ENCODE measurements around the gene FDXR.
"Not testable (repeated sequence)": the region's sequence is repeated elsewhere in the genome, so short reads cannot be mapped to it uniquely, and the experiment has no call there.

Gene FDXR

GRCh38 chr17:74873037-74873873 is 461 bp upstream of the FDXR start:
- peak; percentile 70 for FAIRE-seq

GRCh38 chr17:74871356-74872076 is 1.3 kb downstream of the FDXR start:
- DNase-seq (ENCODE audit: low spot score) (no peak), FAIRE-seq (peak; percentile 53)

More at GRCh38 chr17:74873037-74873873, 461 bp upstream of the FDXR start:
- DNase-seq (ENCODE audit: low spot score): peak; percentile 100

DNA sequence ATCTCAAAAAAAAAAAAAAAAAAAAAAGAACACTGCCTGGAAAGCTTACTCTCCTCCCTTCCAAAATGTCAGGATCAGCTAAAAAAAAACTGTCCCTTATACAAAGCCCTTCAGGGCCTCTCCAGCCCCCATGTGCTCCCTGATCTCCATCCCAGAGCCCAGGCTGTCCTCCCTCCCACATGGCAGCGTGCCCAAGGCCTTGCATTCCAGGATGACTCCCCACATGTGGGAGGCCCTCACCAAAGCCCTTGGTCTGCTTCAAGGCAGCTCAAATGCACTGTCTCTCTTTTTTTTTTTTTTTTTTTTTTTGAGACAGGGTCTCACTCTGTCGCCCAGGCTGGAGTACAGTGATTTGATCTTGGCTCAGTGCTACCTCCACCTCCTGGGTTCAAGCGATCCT is 2.3 kb downstream of the FDXR start:
- DNase-seq (ENCODE audit: low spot score): peak; percentile 61
- no peak for FAIRE-seq

- not testable (repeated sequence) for DNase-seq (ENCODE audit: low spot score); FAIRE-seq
Measured at GRCh38 chr17:74870028-74870427, 2.8 kb downstream of the FDXR start.

GRCh38 chr17:74868908-74869255 is 3.9 kb downstream of the FDXR start:
- no peak for DNase-seq (ENCODE audit: low spot score)
- no peak for FAIRE-seq

GRCh38 chr17:74868251-74868907 is 4.4 kb downstream of the FDXR start:
- no peak for FAIRE-seq

GRCh38 chr17:74866198-74866835 is 6.5 kb downstream of the FDXR start:
- peak; percentile 77 for FAIRE-seq
- no peak for DNase-seq (ENCODE audit: low spot score)

More at GRCh38 chr17:74868251-74868907, 4.4 kb downstream of the FDXR start:
- no peak for DNase-seq (ENCODE audit: low spot score)

GRCh38 chr17:74865504-74866197 is 7.1 kb downstream of the FDXR start:
- no peak for FAIRE-seq
- no peak for DNase-seq (ENCODE audit: low spot score)

DNA sequence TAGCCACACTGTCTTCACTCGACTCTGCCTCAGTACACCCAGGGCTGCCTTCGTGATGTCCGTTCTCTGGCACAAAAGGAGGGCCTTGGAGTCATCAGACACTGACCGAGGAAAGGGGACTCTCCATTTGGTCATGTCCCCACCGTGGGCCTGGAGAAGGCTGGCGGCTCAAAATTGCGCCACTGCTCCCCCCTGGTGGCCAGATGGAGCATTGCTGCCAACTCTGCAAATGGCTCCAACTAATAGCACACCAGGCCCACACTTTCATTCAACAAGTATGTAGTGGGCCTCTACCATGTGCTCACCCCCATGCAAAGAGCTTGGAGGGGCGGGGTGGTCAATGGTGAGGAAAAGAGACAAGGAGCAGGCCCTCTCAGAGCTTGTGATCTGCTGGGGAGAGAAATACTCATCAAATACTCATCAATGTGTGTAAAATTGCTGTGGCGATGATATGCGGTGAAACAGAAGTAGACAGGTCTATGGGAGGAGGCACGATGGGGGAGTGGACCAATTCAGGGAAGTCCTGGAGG is 7.9 kb downstream of the FDXR start:
- DNase-seq (ENCODE audit: low spot score): peak; percentile 84
- FAIRE-seq: peak; percentile 93

GRCh38 chr17:74864297-74864865 is 8.4 kb downstream of the FDXR start:
- no peak for FAIRE-seq
- DNase-seq (ENCODE audit: low spot score): no peak

DNA sequence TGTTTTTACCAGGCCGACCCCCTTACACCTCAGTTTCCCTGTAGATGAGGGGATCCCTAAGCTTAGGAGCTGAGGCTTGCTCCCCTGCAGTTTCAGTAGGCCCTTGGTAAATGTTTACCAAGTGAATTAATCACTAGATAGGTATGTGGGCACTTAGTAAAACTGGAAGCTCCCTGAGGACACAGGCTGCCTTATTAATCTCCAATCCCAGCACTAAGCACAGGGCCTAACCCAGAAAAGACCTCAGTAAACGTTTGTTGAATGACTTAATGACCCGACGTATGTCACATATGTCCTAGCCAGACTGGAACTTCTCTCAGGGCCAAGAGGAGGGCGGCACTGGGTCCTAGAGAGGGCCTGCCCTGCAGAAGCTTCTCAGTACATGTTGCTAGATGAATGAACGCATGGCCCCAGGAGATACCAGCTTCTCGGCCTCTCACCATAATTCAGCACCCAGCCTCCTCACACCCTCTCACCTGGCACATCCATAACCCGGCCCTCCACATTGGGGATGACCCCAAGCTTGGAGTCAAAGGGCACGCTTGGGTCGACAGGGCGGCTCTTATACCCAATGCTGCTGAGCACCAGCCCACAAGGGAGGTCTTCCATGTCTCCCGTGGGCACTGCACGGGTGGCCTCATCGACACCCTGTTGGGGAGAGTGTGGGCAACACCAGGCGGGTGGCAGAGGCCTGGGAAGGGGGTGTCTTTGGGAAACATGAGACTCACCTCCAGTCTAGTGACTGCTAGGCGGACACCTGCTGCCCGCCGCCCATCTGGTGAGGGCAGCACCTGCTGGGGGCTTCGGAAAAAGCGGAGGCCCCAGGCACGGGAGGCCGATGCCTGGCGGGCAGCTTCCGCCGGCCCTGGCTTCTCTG is 9.1 kb downstream of the FDXR start:
- FAIRE-seq (no peak), DNase-seq (ENCODE audit: low spot score) (no peak)

DNA sequence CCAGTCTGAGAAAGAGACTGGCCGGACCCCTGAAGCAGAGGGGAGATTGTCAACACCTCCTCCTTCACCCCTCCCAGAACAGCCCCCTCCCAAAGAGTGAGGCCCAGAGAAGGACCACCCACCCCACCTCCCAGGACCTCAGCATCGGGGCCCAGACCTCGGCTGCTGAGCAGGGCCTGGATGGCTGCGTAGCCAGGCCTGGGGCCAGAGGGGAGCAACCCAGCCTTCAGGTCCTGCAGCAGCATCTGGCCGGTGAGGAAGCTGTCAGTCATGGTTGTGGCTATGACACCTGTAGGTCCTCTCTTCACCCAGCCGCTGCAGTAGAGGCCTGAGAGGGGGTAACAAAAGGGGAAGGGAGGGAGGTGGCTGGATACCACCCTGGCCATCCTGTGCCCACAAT is 9.9 kb downstream of the FDXR start:
- DNase-seq (ENCODE audit: low spot score) (no peak), FAIRE-seq (peak; percentile 44)

- no peak for FAIRE-seq
- DNase-seq (ENCODE audit: low spot score): peak; percentile 62
Measured at GRCh38 chr17:74862108-74862901, 10.5 kb downstream of the FDXR start.

GRCh38 chr17:74861662-74862107 is 11.1 kb downstream of the FDXR start:
- DNase-seq (ENCODE audit: low spot score): no peak
- no peak for FAIRE-seq

DNA sequence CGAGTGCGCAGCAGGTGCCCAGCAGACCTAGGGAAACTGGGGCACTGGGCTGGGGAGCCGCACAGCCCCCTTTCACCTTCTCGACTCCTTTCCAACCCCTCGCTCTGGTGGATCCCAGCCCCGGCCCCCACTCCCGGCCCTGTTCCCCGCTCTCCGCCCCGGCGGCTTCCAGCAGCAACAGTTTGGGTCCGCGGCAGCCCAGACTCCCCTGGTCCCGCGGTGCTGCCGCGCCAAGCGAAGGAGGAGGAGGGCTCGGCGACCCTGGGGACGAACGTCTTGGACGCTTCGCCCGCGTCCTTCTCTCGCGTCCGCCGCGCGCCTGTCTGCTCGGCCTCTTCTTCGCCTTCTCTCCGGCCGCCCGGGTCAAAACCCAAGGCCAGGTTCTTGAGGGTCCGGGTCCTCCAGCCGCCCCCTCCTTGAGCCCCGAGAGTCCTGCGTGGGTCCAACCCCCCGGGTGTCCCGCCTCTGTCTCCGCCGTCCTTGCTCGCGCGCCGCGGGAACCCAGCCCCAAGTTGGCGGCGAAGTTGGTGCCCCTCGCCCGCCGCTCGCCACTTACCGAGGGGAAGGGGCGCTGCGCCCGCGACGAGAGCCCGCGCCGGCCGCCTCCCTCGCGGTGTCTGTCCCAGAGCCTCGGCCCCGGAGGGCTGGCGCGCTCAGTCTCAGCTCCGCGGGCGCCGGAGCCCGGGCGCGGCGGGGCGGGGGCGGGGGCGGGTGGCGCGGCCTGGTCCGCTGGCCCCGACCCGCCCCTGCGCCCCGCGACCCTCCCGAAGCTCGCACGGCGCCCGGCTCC is 11.7 kb downstream of the FDXR start:
- DNase-seq (ENCODE audit: low spot score): no peak
- no peak for FAIRE-seq

DNA sequence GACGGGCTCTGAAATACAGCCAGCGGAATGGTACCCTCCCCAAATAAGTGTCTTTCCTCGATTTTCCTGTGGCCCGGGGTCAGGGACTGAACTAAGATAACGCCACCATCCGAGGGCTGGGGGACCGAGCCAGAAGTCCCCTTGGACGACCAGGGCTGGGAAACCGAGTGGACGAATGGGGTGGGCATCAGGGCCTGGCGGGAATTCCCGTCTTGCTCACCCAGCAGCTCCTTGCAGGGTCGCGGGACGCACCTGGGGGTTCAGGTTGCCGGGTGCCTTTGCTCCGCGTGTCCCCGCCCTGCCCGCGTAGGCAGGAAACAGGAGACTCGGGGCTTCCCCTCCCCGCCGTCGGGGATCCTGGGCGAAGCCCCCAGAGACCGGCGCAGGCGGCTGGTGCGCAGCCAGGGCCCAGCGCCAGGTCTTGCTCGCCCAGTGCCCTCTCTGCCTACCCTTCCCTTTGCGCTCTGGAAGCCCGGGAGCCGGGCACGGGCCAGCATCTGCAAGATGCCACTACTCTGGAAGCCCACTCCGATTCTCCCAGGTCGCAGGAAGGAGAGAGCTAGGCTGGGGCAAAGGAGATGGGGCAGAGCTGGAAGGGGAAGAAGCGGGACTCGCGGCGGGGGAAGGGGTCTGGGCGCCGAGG is 12.4 kb downstream of the FDXR start:
- FAIRE-seq: no peak
- no peak for DNase-seq (ENCODE audit: low spot score)

All from urothelium cell line (cell line).